GM19351 (cell line): ENCODE results near the gene LAMA4.

ENCODE experiments used
- ATAC-seq: cut with Tn5 transposase; IDR thresholded peaks from one replicate; pipeline ENCODE4 v1.9.1; 2021; ENCODE audit warnings: mild to moderate bottlenecking, moderate library complexity; ENCODE audit not compliant: unreplicated experiment

LAMA4 gene

GRCh38 chr6:112191509-112192020, 62.8 kb downstream of the LAMA4 start:
- no peak for ATAC-seq

DNA sequence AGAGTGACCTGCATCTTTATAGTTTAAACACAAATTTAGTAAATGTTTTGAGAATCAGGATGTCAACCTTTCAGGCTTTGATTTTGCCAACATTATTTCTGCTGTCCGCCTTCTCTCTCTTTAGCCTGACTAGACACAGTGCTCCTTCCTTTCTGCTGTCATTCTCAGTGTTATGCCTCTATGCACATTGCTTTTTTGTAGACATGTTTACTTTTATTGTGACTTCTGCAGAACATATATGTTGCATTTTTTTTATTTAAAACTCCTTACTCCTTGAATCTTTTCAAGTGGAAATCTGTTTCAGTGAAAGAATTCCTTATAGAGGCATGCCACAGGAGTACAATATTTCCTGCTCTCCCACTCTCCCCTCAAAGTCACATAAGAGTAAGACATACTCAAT, 64.2 kb downstream of the LAMA4 start:
- ATAC-seq = no peak

DNA sequence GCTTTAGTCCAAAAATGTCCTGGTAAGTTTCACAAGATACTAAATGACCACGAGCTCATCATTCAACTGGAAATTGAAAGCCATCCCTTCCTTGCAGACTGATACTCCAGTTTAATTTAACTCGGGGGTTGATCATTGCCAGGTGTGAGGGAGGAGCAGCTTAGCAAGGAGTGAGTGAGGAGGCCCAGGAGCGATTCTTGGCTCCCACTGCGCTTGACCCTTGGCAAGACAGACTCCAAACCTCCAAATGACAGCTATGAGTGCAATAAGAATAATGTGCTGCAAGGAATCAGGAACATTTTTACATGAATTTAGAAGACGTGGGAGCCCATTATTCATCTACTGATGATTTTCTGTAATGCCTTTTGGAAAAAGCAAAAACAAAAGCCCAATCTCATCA, 64.9 kb downstream of the LAMA4 start:
- ATAC-seq = no peak

GRCh38 chr6:112188906-112189305, 65.5 kb downstream of the LAMA4 start:
- no peak for ATAC-seq

- ATAC-seq = no peak
Measured at GRCh38 chr6:112187736-112188135, 66.6 kb downstream of the LAMA4 start.

DNA sequence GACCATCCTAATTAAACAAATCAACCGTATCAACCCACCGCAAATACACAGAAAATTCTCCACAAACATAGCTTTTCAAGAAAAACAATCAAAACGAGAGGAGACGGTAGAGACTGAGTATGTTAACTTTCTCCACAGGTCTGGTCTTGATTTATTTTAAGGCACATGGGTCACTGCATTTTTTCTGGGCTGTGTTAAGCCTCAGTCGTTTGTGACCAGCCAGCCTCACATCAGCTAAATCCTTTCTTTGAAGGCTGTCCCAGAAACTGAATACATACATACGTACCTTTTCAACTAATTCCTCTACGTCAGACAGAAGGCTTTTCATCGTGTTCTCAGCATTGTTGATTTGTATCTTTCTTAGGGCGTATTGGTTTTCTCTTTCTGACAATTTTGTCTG, 69.4 kb downstream of the LAMA4 start:
- ATAC-seq = no peak

- ATAC-seq = no peak
Measured at GRCh38 chr6:112183271-112183671, 71.1 kb downstream of the LAMA4 start.

- ATAC-seq = no peak
Measured at GRCh38 chr6:112181130-112181529, 73.2 kb downstream of the LAMA4 start.

GRCh38 chr6:112180095-112180820, 74.1 kb downstream of the LAMA4 start:
- peak; percentile 87 for ATAC-seq

- no peak for ATAC-seq
Measured at GRCh38 chr6:112179631-112180030, 74.7 kb downstream of the LAMA4 start.

DNA sequence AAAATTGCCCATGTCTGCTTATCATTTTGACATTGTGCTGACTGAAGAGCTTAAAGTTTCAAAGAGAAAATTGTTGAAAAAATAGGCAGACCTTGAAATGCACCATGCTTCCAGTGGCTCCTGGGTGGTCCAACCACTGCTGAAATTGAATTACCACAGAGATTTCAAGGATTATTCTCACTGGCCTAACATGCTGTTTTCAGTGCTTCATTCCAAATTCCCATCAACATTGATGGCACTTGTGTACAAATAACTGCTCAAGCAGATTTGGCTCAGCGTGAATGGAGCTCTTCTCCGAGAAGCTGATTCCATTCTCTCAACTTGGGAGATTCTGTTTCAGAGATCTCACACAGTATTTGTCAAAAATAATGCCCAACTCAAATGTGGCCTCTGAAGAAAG, 75.5 kb downstream of the LAMA4 start:
- ATAC-seq = no peak

DNA sequence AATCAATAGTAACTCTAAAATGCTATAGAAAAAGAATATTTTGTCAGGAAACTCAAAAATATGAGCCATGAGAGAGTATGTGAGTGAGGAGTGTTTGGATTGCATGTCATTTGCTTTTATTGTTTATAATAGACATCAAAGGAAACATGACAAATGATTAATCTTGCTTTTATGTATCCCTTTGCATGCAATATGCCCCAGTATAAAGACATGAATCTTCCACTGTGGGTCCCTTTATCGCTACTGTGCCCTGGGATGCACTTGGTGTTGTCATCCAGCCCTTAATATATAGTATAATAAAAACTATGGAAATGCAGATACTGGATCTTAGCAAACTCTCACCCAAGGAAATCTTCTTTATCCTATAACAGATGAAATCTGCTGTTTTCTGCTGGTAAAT, 77.3 kb downstream of the LAMA4 start:
- no peak for ATAC-seq

DNA sequence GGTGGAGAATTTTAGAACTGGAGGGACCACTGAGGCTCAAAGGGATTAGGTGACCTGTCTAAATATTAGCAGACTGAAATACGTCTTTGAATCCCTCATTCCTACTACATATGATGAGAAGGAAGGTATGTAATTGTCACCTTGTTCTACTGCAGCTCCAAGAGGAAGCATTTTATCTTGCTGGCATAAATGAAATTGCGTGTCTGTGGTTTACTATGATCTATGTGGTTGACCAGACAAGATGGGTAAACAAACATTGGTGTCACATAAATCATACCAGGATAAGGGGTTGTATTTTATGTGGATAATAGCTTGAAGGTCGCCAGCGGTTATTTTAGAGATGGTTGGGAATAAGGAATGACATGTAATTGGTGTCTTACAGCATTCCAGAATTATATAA, 78.2 kb downstream of the LAMA4 start:
- no peak for ATAC-seq

GRCh38 chr6:112173221-112173804, 81.1 kb downstream of the LAMA4 start:
- ATAC-seq = no peak

DNA sequence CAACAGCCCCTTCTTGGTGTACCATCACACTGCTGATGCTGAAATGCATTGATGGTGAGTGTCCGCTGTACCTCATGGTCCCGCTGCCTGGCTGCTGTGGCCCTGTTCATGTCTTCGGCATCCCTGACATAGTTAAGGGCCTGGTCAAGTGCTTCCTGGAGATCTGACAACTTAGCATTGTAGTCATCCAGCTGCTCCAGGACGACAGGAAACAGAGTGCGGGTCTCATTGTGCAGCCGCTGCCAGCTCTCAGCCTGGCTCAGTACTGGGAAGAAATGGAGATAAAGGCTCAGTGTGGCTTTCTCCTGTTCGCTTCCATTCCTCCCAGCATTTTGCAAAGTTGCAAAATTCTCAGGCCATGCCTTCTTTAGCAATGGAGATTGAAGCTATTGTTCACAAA, 81.8 kb downstream of the LAMA4 start:
- no peak for ATAC-seq

DNA sequence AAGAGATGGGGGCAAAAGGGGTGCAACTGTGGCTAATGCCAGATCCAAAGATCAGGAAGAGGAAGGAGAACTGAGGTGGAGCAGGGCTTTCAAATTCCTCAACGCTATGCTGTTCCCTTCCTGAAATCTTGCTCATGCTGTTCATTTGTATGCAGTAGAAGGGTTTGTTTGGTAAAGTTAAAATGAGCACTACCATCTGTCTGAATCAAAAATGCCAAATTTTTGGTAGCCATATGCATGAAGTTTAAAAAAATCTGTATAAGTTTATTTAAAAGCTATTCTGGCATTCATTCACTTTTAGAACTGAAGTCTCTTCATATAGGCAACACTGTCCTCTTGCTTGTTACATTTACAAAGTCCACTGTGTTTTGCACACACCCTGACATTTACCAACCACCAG, 84.8 kb downstream of the LAMA4 start:
- no peak for ATAC-seq

DNA sequence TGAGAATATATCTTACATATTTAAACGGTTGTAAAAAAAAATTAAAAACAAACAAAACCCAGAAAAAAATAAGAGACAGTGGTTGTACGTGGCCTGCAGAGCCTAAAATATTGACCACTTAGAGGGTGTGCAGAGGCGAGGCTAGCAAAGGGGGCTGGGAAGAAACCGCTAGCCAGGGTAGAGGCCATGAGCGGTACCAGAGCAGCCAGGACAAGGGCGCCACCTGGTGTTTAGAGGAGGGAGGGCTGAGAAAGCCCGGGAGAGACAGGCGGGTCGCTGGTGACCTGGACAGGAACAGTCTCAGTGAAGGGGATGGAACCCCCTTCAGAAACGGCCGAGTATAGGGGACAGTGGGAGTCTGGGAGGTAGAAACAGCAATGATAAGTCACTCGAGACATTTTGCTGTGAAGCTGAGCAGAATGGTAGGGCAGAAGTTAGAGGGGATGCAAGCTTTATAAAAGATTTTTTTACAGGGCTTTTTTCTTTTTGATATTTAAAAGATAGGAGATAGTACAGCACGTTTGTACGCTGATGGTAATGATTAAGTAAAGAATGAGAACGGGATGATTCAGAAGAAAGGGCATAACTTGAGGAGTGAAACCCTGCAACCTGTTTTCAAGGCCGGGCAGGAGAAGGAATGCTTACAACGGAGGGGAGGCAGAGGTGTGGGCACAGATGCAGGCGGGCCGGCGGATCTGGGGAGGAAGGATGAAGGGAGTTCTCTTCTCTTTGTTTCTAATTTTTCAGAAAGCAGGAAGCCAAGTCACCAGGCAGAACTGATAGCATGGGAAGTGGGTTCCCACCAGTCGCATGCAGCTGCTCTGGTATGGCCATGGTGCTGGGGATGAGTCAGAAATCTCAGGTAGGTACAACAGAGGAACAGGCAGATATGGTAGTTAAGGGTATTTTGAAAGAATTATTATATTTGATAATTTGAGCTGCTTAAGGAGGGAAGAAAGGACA, 90.8 kb downstream of the LAMA4 start:
- ATAC-seq = peak; percentile 97

DNA sequence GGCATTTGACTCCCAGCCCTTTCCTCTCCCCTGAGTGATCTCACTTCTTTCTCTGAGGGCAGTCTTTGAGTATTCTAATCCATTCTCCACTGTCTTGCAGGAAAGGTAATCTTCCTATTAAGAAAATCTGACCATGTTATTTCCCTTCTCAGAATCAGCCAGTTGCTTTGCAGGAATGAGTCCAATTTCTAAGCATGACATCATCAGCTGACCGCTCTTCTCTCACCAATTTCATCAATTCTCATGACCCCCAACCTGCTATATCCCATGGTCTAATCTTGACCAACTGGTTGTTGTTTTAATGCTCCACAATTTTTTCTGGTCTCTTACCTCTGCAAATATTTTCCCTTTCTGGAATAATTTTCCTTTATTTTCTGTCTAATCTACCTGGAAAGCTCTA, 93.6 kb downstream of the LAMA4 start:
- no peak for ATAC-seq

GRCh38 chr6:112156668-112157067, 97.7 kb downstream of the LAMA4 start:
- ATAC-seq = no peak

DNA sequence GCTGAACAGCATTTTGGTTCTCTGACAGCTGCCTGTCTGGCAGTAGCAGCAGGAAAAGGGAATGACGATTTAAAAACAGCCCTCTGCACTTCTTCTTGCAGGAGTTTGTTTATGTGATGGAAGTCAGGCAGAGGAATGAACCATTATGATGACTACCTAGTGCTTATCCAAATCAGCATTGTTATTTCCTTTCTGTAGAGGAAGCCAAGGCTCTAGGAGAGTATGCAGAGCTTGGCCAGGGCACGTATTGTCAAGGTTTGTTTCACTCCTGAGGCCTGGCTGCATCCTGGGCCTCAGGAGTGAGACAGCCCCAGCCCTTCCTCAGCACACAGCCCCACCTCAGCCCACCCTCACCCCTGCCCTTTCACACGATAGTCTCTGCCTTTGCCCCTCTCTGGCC, 98.5 kb downstream of the LAMA4 start:
- ATAC-seq = no peak

- no peak for ATAC-seq
Measured at GRCh38 chr6:112154711-112155110, 99.7 kb downstream of the LAMA4 start.
